MM.1S (cell line): ENCODE results near the gene RAPGEF6.

ENCODE experiments used
- DNase-seq: peaks from one replicate; pipeline ENCODE4 v3.0.0-alpha.2; 2015
- H2AFZ ChIP-seq: fragments of 300-600 bp; sonication (generic); 2 replicates; pipeline ENCODE4 v1.6.0; 2016; ENCODE audit warnings: antibody characterized with exemption, low read length
- H3F3A ChIP-seq: fragments of 300-600 bp; sonication (generic); 2 replicates; pipeline ENCODE4 v1.6.1; 2016; ENCODE audit warnings: mild to moderate bottlenecking, antibody characterized with exemption, low read length, moderate library complexity, mixed read lengths; ENCODE audit not compliant: insufficient read depth
- H3K27ac ChIP-seq: fragments of 300-600 bp; sonication (generic); 2 replicates; pipeline ENCODE4 v1.5.1; 2016; ENCODE audit warnings: mild to moderate bottlenecking, low read length
- H3K27me3 ChIP-seq: fragments of 300-600 bp; sonication (generic); replicated peaks from 2 replicates; pipeline ENCODE4 v1.6.0; 2016; ENCODE audit warnings: low read length; ENCODE audit not compliant: insufficient read depth
- H3K36me3 ChIP-seq: fragments of 300-600 bp; sonication (generic); replicated peaks from 2 replicates; pipeline ENCODE4 v1.6.1; 2016; ENCODE audit warnings: mild to moderate bottlenecking, low read length, mixed read lengths; ENCODE audit not compliant: insufficient read depth
- H3K4me1 ChIP-seq: fragments of 300-600 bp; sonication (generic); 2 replicates; pipeline ENCODE4 v1.6.1; 2016; ENCODE audit warnings: low read length, mixed read lengths
- H3K4me2 ChIP-seq: fragments of 300-600 bp; sonication (generic); 2 replicates; pipeline ENCODE4 v1.6.0; 2016; ENCODE audit warnings: low read depth, low read length
- H3K4me3 ChIP-seq: fragments of 300-600 bp; sonication (generic); 2 replicates; pipeline ENCODE4 v1.5.1; 2016; ENCODE audit warnings: low read length, mixed read lengths
- H3K79me2 ChIP-seq: fragments of 300-600 bp; sonication (generic); 2 replicates; pipeline ENCODE4 v1.6.1; 2016; ENCODE audit warnings: mixed run types, low read length, mixed read lengths
- H3K9ac ChIP-seq: fragments of 300-600 bp; sonication (generic); 2 replicates; pipeline ENCODE4 v1.6.1; 2016; ENCODE audit warnings: low read length, mixed read lengths
- H3K9me2 ChIP-seq: fragments of 300-600 bp; sonication (generic); replicated peaks from 2 replicates; pipeline ENCODE4 v1.6.1; 2016; ENCODE audit warnings: mild to moderate bottlenecking, low read length, mixed read lengths; ENCODE audit not compliant: insufficient read depth
- H3K9me3 ChIP-seq: fragments of 300-600 bp; sonication (generic); replicated peaks from 2 replicates; pipeline ENCODE4 v1.6.1; 2016; ENCODE audit warnings: mild to moderate bottlenecking, low read length, mixed read lengths; ENCODE audit not compliant: insufficient read depth
- H4K20me1 ChIP-seq: fragments of 300-600 bp; sonication (generic); 2 replicates; pipeline ENCODE4 v1.6.1; 2016; ENCODE audit warnings: mild to moderate bottlenecking, low read length, moderate library complexity, mixed read lengths; ENCODE audit not compliant: insufficient read depth
- EZH2 ChIP-seq: fragments of 300-600 bp; sonication (generic); optimal IDR thresholded peaks from 2 replicates; pipeline ENCODE3; 2017; ENCODE audit warnings: low read depth, mild to moderate bottlenecking, antibody characterized with exemption, low read length, mixed read lengths
- EZH2phosphoT487 ChIP-seq: fragments of 300-600 bp; sonication (generic); IDR thresholded peaks from 2 replicates; pipeline ENCODE4 v1.6.1; 2018; ENCODE audit warnings: antibody characterized with exemption, low read length
- TF ChIP-seq, protein P1 (sequence below): fragments of 300-600 bp; sonication (generic); IDR thresholded peaks from 2 replicates; pipeline ENCODE4 v1.5.1; 2016; ENCODE audit warnings: antibody characterized with exemption, low read length, mixed read lengths

The RAPGEF6 gene

DNA sequence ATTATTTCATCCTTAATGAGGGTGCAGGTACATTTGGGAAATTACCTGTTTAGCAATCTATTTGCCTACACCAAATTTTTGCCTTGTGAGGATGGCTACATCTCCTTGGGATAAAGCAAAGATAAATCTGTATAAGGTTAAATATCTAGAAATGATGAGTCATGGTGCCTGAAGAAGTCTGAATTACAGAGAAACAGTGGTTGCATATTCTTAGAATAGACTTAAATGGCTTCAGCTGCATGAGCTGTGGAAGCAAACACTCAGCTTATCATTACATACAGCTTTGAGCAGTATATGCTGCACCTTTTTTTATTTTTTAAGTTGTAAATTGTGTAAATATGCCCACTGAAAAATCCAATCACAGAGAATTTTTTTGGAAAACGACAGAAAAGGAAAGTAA lies 153.5 kb downstream of the RAPGEF6 start:
- TF ChIP-seq, protein P1, sequence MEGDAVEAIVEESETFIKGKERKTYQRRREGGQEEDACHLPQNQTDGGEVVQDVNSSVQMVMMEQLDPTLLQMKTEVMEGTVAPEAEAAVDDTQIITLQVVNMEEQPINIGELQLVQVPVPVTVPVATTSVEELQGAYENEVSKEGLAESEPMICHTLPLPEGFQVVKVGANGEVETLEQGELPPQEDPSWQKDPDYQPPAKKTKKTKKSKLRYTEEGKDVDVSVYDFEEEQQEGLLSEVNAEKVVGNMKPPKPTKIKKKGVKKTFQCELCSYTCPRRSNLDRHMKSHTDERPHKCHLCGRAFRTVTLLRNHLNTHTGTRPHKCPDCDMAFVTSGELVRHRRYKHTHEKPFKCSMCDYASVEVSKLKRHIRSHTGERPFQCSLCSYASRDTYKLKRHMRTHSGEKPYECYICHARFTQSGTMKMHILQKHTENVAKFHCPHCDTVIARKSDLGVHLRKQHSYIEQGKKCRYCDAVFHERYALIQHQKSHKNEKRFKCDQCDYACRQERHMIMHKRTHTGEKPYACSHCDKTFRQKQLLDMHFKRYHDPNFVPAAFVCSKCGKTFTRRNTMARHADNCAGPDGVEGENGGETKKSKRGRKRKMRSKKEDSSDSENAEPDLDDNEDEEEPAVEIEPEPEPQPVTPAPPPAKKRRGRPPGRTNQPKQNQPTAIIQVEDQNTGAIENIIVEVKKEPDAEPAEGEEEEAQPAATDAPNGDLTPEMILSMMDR, result no peak
- TF ChIP-seq EZH2phosphoT487, result no peak
- TF ChIP-seq EZH2, result no peak
- Histone ChIP-seq H3K4me2 (no peak overlapping the region), H3K9ac (no peak overlapping the region), H4K20me1 (no peaks in the 10 kb centered on the region), H2AFZ (no peak overlapping the region), H3K27ac (no peak overlapping the region), H3K9me3 (no peaks in the 10 kb centered on the region), H3F3A (no peaks in the 10 kb centered on the region), H3K36me3 (no peaks in the 10 kb centered on the region), H3K4me3 (no peak overlapping the region), H3K4me1 (no peaks in the 10 kb centered on the region), H3K9me2 (no peaks in the 10 kb centered on the region), H3K27me3 (no peaks in the 10 kb centered on the region), H3K79me2 (no peaks in the 10 kb centered on the region)
- no peak for DNase-seq

DNA sequence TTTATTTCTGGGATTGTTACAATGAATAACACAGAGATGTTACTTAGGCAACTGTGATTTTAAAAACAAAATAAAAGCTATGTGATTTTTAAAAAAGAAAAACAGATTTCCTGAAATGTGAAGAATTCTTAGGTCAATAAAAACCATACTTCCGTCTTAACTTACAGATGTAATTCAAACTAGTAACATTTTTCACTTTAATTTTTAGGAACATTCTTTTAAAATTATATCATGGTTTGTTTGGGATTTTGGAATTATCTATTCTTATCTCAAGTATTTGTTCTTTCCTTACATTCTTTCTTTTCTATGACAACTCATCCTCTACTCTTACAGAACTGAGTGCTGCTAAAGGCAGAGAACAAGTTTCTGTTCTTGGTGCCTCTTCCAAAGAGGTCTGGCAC lies 159.5 kb downstream of the RAPGEF6 start:
- Histone ChIP-seq H3K36me3 (no peaks in the 10 kb centered on the region), H3K79me2 (no peaks in the 10 kb centered on the region), H3K27ac (no peak overlapping the region), H3K9me3 (no peaks in the 10 kb centered on the region), H3K27me3 (no peaks in the 10 kb centered on the region), H3K4me3 (no peak overlapping the region), H2AFZ (no peak overlapping the region), H3K9me2 (no peaks in the 10 kb centered on the region), H3F3A (no peaks in the 10 kb centered on the region), H3K4me2 (no peak overlapping the region), H3K9ac (no peak overlapping the region), H4K20me1 (no peaks in the 10 kb centered on the region), H3K4me1 (no peaks in the 10 kb centered on the region)
- no peak for TF ChIP-seq EZH2phosphoT487
- TF ChIP-seq, protein P1, result no peak
- DNase-seq, result no peak

DNA sequence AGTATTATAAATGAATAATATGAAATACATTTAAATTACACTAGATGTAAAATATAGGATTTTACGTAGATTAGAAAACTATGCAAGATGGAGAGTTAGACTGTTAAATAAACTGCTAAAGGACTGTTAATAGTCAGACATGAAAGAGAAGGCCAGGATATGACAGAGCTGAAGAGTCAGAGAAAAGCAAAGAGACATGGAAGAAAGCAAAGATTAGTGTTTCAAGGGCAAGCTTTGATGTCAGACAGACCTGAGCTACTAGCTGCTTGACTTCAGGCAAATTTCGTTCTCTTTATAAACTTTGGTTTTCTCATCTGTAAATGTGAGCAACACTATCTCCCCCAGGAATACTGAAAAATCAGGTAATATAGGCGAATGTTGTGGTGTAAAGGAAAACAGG lies 161.3 kb downstream of the RAPGEF6 start:
- no peaks in the 10 kb centered on the region for H3K9me2 ChIP-seq
- no peaks in the 10 kb centered on the region for H3K4me1 ChIP-seq
- H3F3A ChIP-seq, result no peaks in the 10 kb centered on the region
- H3K79me2 ChIP-seq, result no peaks in the 10 kb centered on the region
- DNase-seq, result no peak
- H3K4me2 ChIP-seq, result no peak overlapping the region
- TF ChIP-seq EZH2phosphoT487, result no peak
- TF ChIP-seq, protein P1, result no peak
- no peak for TF ChIP-seq EZH2
- no peaks in the 10 kb centered on the region for H3K9me3 ChIP-seq
- H4K20me1 ChIP-seq, result no peaks in the 10 kb centered on the region
- no peak overlapping the region for H3K27ac ChIP-seq
- no peak overlapping the region for H3K4me3 ChIP-seq
- no peaks in the 10 kb centered on the region for H3K27me3 ChIP-seq
- H3K36me3 ChIP-seq, result no peaks in the 10 kb centered on the region
- H2AFZ ChIP-seq, result no peak overlapping the region
- H3K9ac ChIP-seq, result no peak overlapping the region
